Transverse colon (tissue), 4 donors: Measurements from ENCODE around the gene HHATL.

Experiments used
- EP300 ChIP-seq: sonication (generic); formaldehyde crosslinking; IDR thresholded peaks from one replicate; pipeline ENCODE4 v1.6.1; 2017; ENCODE audit warnings: antibody characterized with exemption, low read depth
- POLR2A ChIP-seq: fragments of 450-650 bp; IDR thresholded peaks from one replicate; pipeline ENCODE4 v1.6.1; 2016; ENCODE audit warnings: antibody characterized with exemption, mild to moderate bottlenecking, moderate library complexity
- POLR2AphosphoS5 ChIP-seq, 3 donors: sonication (generic); formaldehyde crosslinking; IDR thresholded peaks; one replicate each; pipeline ENCODE4 v1.6.1; 2016; ENCODE audit warnings: antibody characterized with exemption in 3 of 3
- TF ChIP-seq, protein P1 (sequence below), 5 experiments: fragments of 200-600 bp in 3 of 5; fragments of 450-650 bp in 2 of 5; sonication (generic) in 3 of 5; IDR thresholded peaks; 1 replicate in 2 of 5; 2 replicates in 3 of 5; pipeline ENCODE4 v1.5.1; 2016 to 2017; ENCODE audit warnings: antibody characterized with exemption in 5 of 5, inconsistent platforms in 3 of 5, mild to moderate bottlenecking in 2 of 5, moderate library complexity in 1 of 5

DNA sequence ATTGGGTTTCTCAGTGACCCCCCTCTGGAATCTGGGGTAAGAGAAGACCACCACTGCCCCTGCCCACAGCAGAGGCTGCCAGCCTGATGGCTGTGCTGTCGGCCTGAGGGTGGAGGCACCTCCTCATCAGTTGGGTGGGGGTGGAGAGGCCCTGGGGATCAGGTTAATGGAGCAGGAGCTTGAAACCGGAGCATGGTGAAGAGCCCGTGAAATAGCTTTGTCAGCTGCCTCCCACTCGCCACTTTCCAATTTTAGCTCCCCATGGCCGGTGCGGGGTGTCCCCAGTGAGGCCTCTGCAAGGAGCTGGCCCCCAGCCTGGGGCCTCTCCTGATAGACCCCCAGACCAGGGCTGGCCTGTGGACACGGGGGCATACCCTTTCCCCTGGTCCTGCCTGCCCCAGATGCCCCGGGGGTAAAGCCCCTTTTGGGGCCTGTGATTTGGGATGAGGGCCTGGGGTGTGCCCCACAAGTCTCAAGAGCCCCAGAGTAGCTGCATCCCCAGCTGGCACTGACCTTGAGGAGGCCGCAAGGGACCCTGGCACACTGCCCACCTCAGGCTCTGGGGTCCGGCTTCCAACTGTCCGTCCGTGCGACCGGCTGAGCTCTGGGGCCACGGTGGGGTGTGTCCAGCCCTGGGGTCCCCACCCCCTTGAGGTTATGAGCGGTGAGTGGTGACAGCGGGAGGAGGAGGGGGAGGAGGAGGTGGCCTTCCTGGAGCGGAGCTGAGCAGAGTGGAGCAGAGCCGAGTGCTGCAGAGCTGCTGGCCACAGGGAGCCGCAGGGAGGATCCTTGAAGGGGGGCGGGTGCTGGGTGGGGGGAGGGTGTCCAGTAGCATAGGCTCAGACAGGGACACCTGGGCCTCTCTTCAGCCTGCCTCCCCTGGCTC lies at the start of gene HHATL:
- TF ChIP-seq, protein P1, sequence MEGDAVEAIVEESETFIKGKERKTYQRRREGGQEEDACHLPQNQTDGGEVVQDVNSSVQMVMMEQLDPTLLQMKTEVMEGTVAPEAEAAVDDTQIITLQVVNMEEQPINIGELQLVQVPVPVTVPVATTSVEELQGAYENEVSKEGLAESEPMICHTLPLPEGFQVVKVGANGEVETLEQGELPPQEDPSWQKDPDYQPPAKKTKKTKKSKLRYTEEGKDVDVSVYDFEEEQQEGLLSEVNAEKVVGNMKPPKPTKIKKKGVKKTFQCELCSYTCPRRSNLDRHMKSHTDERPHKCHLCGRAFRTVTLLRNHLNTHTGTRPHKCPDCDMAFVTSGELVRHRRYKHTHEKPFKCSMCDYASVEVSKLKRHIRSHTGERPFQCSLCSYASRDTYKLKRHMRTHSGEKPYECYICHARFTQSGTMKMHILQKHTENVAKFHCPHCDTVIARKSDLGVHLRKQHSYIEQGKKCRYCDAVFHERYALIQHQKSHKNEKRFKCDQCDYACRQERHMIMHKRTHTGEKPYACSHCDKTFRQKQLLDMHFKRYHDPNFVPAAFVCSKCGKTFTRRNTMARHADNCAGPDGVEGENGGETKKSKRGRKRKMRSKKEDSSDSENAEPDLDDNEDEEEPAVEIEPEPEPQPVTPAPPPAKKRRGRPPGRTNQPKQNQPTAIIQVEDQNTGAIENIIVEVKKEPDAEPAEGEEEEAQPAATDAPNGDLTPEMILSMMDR (IDR thresholded peaks at IDR 0.05): no peak
- TF ChIP-seq POLR2AphosphoS5 (IDR thresholded peaks at IDR 0.05): no peak
- TF ChIP-seq POLR2A: no peak
- TF ChIP-seq EP300: no peak
